HCT116 (cell line): ENCODE data around the gene GNAO1. TPM values are rescaled to one million over a fixed set of nuclear protein-coding genes. Genes with fewer than 3 reads are reported as not detected.

Experiments used
- ATAC-seq: fragments of 200-7000 bp; cut with Tn5 transposase; 2 replicates; pipeline ENCODE4 v1.9.1; 2020; ENCODE audit warnings: mild to moderate bottlenecking, moderate library complexity
- BruUV-seq: library from RNA; stranded (reverse); fragments of 400-500 nt; replicated peaks from 2 replicates; lab custom pipeline; 2021; lab: Mats Ljungman, UMichigan
- CTCF ChIA-PET: fragments of 300-600 bp; sonication (Branson Sonifier 250); formaldehyde crosslinking; loops from one replicate; lab custom pipeline; 2021; ENCODE audit warnings: antibody characterized with exemption; lab: Charles Lee
- POLR2A ChIA-PET: fragments of 300-600, 350-600 bp; sonication (Branson Sonifier 250); formaldehyde crosslinking; loops from one replicate; lab custom pipeline; 2021; ENCODE audit warnings: antibody characterized with exemption; lab: Charles Lee
- RAD21 ChIA-PET, 2 experiments: fragments of 300-600 bp; sonication (Branson Sonifier 250); formaldehyde crosslinking; loops; one replicate each; lab custom pipeline; 2023; ENCODE audit warnings: low total read pairs in 2 of 2; ENCODE audit not compliant: uncharacterized antibody in 2 of 2, unreplicated experiment in 2 of 2, low non-redundant PET in 1 of 2; lab: Charles Lee
- DNase-seq: peaks from one replicate; pipeline ENCODE4 v3.0.0-alpha.2; 2010; ENCODE audit warnings: low read depth, low spot score
- H2AFZ ChIP-seq: fragments of 200-600 bp; shearing (Covaris generic), sonication (generic); 2 replicates; pipeline ENCODE4 v1.6.1; 2017; ENCODE audit warnings: low read depth, mixed run types, mixed read lengths, antibody characterized with exemption, low read length; ENCODE audit not compliant: poor library complexity, severe bottlenecking
- H3K27ac ChIP-seq: 2 replicates; pipeline ENCODE4 v1.5.1; 2012; ENCODE audit warnings: low read depth, low read length
- H3K27me3 ChIP-seq: fragments of 200-600 bp; sonication (generic); 2 replicates; pipeline ENCODE4 v1.6.1; 2016; ENCODE audit warnings: mixed run types, low read length, mixed read lengths; ENCODE audit not compliant: insufficient read depth
- H3K36me3 ChIP-seq, 2 experiments: fragments of 200-500 bp in 1 of 2; fragments of 200-600 bp in 1 of 2; sonication (Bioruptor generic) in 1 of 2; sonication (generic) in 1 of 2; 2 replicates each; pipeline versions ENCODE4 v1.5.1 to v1.6.1; 2014 to 2016; ENCODE audit warnings: low read length in 2 of 2, inconsistent platforms in 1 of 2, mixed read lengths in 1 of 2, mixed run types in 1 of 2; ENCODE audit not compliant: insufficient read depth in 2 of 2, control insufficient read depth in 1 of 2
- H3K4me1 ChIP-seq, 2 experiments: fragments of 200-600 bp in 1 of 2; sonication (generic) in 1 of 2; 2 replicates each; pipeline versions ENCODE4 v1.5.1 to v1.6.1; 2012 to 2017; ENCODE audit warnings: low read length in 2 of 2, inconsistent platforms in 1 of 2, mild to moderate bottlenecking in 1 of 2, mixed read lengths in 1 of 2, mixed run types in 1 of 2, moderate library complexity in 1 of 2; ENCODE audit not compliant: insufficient read depth in 2 of 2, control insufficient read depth in 1 of 2
- H3K4me2 ChIP-seq: fragments of 200-600 bp; sonication (generic); 2 replicates; pipeline ENCODE4 v1.6.1; 2017; ENCODE audit warnings: mixed run types, low read length, mixed read lengths
- H3K4me3 ChIP-seq, 2 experiments: fragments of 200-600 bp in 1 of 2; sonication (generic) in 1 of 2; replicated peaks in 1 of 2; 2 replicates each; pipeline ENCODE4 v1.5.1; 2011 to 2016; ENCODE audit warnings: low read length in 2 of 2, control low read depth in 1 of 2, low read depth in 1 of 2, mild to moderate bottlenecking in 1 of 2, mixed read lengths in 1 of 2, mixed run types in 1 of 2
- H3K79me2 ChIP-seq: fragments of 200-600 bp; sonication (generic); 2 replicates; pipeline ENCODE4 v1.6.1; 2017; ENCODE audit warnings: mild to moderate bottlenecking, mixed run types, low read length, moderate library complexity, mixed read lengths; ENCODE audit not compliant: insufficient read depth
- H3K9ac ChIP-seq: fragments of 200-600 bp; sonication (generic); 2 replicates; pipeline ENCODE4 v1.6.1; 2016; ENCODE audit warnings: low read length, mixed read lengths
- H3K9me2 ChIP-seq: fragments of 200-600 bp; sonication (generic), shearing (Covaris generic); 2 replicates; pipeline ENCODE4 v1.6.1; 2017; ENCODE audit warnings: mixed run types, mild to moderate bottlenecking, moderate library complexity; ENCODE audit not compliant: insufficient read depth
- H3K9me3 ChIP-seq, 2 experiments: fragments of 200-500 bp in 1 of 2; fragments of 200-600 bp in 1 of 2; sonication (Bioruptor generic) in 1 of 2; sonication (generic) in 1 of 2; 2 replicates each; pipeline ENCODE4 v1.6.1; 2014 to 2017; ENCODE audit warnings: low read length in 2 of 2, mixed read lengths in 2 of 2, inconsistent platforms in 1 of 2, low read depth in 1 of 2, mild to moderate bottlenecking in 1 of 2, mixed run types in 1 of 2, moderate library complexity in 1 of 2; ENCODE audit not compliant: control insufficient read depth in 1 of 2, insufficient read depth in 1 of 2
- H4K20me1 ChIP-seq: fragments of 200-600 bp; sonication (generic), shearing (Covaris generic); 2 replicates; pipeline ENCODE4 v1.6.1; 2017; ENCODE audit warnings: mixed run types, mild to moderate bottlenecking, moderate library complexity; ENCODE audit not compliant: insufficient read depth
- ATF3 ChIP-seq: IDR thresholded peaks from 2 replicates; pipeline ENCODE4 v1.6.1; 2012
- CBX3 ChIP-seq: IDR thresholded peaks from 2 replicates; pipeline ENCODE4 v1.6.1; 2012; ENCODE audit warnings: low read depth
- CTCF ChIP-seq, 3 experiments: fragments of 200-600 bp in 1 of 3; sonication (generic) in 1 of 3; IDR thresholded peaks in 2 of 3; conservative IDR thresholded peaks in 1 of 3; 2 replicates each; pipeline ENCODE4 v1.5.1; 2012 to 2017; ENCODE audit warnings: low read depth in 2 of 3, low read length in 2 of 3, antibody characterized with exemption in 1 of 3, borderline replicate concordance in 1 of 3, control low read depth in 1 of 3, mild to moderate bottlenecking in 1 of 3, mixed read lengths in 1 of 3, mixed run types in 1 of 3, moderate library complexity in 1 of 3; ENCODE audit not compliant: insufficient read depth in 1 of 3
- EZH2 ChIP-seq: fragments of 200-600 bp; sonication (generic); IDR thresholded peaks from 2 replicates; pipeline ENCODE4 v1.6.1; 2017; ENCODE audit warnings: antibody characterized with exemption, mixed run types
- EZH2phosphoT487 ChIP-seq: fragments of 200-600 bp; IDR thresholded peaks from 2 replicates; pipeline ENCODE4 v1.6.1; 2018; ENCODE audit warnings: antibody characterized with exemption, borderline replicate concordance
- FOSL1 ChIP-seq: IDR thresholded peaks from 2 replicates; pipeline ENCODE4 v1.6.1; 2012; ENCODE audit warnings: low read depth
- JUND ChIP-seq: IDR thresholded peaks from 2 replicates; pipeline ENCODE4 v1.6.1; 2012
- POLR2A ChIP-seq: IDR thresholded peaks from 2 replicates; pipeline ENCODE4 v1.7.0; 2011; ENCODE audit warnings: borderline replicate concordance; ENCODE audit not compliant: insufficient read depth, insufficient read length; ENCODE audit errors: extremely low read depth
- POLR2AphosphoS5 ChIP-seq: IDR thresholded peaks from 2 replicates; pipeline ENCODE4 v1.6.1; 2011; ENCODE audit warnings: mild to moderate bottlenecking, low read depth, low read length, moderate library complexity
- RAD21 ChIP-seq: IDR thresholded peaks from 2 replicates; pipeline ENCODE4 v1.6.1; 2012; ENCODE audit warnings: low read depth, mild to moderate bottlenecking
- SP1 ChIP-seq: IDR thresholded peaks from 2 replicates; pipeline ENCODE4 v1.6.1; 2012; ENCODE audit warnings: low read depth
- SRF ChIP-seq: IDR thresholded peaks from 2 replicates; pipeline ENCODE4 v1.6.1; 2012; ENCODE audit warnings: low read depth
- TCF7L2 ChIP-seq: IDR thresholded peaks from 2 replicates; pipeline ENCODE4 v1.7.0; 2011; ENCODE audit warnings: borderline replicate concordance, inconsistent platforms; ENCODE audit not compliant: insufficient read depth, insufficient read length; ENCODE audit errors: extremely low read depth
- YY1 ChIP-seq: IDR thresholded peaks from 2 replicates; pipeline ENCODE4 v1.6.1; 2011; ENCODE audit warnings: low read length, low read depth, moderate library complexity, mild to moderate bottlenecking; ENCODE audit not compliant: insufficient replicate concordance; ENCODE audit errors: extremely low read depth
- ZNF274 ChIP-seq: fragments of 200-500 bp; sonication (Bioruptor generic); IDR thresholded peaks from 2 replicates; pipeline ENCODE4 v1.6.1; 2014; ENCODE audit warnings: mild to moderate bottlenecking, low read depth, low read length, inconsistent platforms
- intact Hi-C: fragments of 100-400 bp; cut with micrococcal nuclease; formaldehyde crosslinking; loops from 2 replicates; pipeline ENCODE4 v1.10.0; 2022
- total RNA-seq: library from RNA; stranded (reverse); gene quantifications from one replicate; pipeline ENCODE4 v1.2.1, GENCODE V29; 2021; ENCODE audit not compliant: unreplicated experiment
- TF ChIP-seq, protein P1 (sequence below): IDR thresholded peaks from 2 replicates; pipeline ENCODE4 v1.6.1; 2011; ENCODE audit warnings: mild to moderate bottlenecking, low read length, moderate library complexity; ENCODE audit not compliant: insufficient replicate concordance; ENCODE audit errors: extremely low read depth
- TF ChIP-seq, protein P2 (sequence below): IDR thresholded peaks from 2 replicates; pipeline ENCODE4 v1.6.1; 2012; ENCODE audit warnings: low read depth

Gene GNAO1
- total RNA-seq, 1 experiment from 2014 or later = 0.12 TPM

DNA sequence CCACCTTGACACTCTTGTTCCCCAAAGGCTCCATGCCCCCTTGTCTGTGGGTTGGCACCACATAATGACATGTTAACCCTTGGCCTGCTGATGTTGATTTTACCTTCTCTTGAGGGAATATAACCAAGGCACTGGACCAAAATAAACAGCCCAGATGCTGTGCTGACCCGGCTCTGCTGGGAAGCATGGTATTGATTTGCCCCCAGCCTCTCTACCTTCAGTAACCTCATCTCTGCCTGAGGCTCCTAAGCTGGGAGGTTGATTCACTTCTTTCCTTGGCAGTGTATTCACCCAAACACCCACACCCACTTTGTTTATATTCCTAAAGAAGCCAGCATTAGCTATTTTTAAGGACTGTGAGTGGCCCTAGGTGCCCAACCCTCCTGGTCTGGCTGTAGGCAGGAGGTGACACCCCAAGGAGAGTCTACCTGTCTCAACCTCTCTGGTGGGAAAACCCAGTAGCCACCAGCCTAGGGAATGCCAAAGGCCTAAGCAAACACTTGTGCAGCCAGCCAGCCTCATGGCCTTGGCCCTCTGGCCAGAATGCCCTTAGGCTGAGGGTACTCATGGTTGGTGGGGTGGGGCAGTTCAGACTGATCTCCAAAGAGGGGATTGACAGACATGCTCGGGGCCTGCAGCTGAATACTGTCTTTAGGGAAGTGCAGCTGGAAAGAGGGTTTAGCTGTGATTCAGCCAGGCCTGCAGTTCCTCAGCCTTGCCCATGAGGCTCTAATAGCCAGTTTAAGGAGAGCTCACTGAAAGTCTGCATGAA lies 42.7 kb downstream of the GNAO1 start (continued):
- no peak for TF ChIP-seq EZH2phosphoT487
- TF ChIP-seq SP1 = no peak
- no peak for TF ChIP-seq FOSL1

- Histone ChIP-seq H4K20me1 (no peaks in the 10 kb centered on the region), H3K79me2 (no peaks in the 10 kb centered on the region), H3K4me3 (no peak overlapping the region), H3K4me1 (no peaks in the 10 kb centered on the region), H3K27ac (no peak overlapping the region), H3K27me3 (peaks cover 49% of the 10 kb centered on the region; the same call in 1 of the 2 replicates), H3K9ac (no peak overlapping the region), H3K36me3 (no peaks in the 10 kb centered on the region), H3K4me2 (no peak overlapping the region), H3K9me3 (no peaks in the 10 kb centered on the region), H2AFZ (no peak overlapping the region), H3K9me2 (no peaks in the 10 kb centered on the region)
- no TSS peak for BruUV-seq
- ChIA-PET POLR2A (no interaction called here), CTCF (no interaction called here), RAD21 (no interaction called here)
- DNase-seq (no peak), ATAC-seq (no peak)
- intact Hi-C loops = no loop called here
- no peak for TF ChIP-seq SP1
- no peak for TF ChIP-seq FOSL1
- TF ChIP-seq, protein P1, sequence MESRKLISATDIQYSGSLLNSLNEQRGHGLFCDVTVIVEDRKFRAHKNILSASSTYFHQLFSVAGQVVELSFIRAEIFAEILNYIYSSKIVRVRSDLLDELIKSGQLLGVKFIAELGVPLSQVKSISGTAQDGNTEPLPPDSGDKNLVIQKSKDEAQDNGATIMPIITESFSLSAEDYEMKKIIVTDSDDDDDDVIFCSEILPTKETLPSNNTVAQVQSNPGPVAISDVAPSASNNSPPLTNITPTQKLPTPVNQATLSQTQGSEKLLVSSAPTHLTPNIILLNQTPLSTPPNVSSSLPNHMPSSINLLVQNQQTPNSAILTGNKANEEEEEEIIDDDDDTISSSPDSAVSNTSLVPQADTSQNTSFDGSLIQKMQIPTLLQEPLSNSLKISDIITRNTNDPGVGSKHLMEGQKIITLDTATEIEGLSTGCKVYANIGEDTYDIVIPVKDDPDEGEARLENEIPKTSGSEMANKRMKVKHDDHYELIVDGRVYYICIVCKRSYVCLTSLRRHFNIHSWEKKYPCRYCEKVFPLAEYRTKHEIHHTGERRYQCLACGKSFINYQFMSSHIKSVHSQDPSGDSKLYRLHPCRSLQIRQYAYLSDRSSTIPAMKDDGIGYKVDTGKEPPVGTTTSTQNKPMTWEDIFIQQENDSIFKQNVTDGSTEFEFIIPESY = no peak
- TF ChIP-seq TCF7L2 = no peak
- no peak for TF ChIP-seq CBX3
- TF ChIP-seq EZH2 = no peak
- TF ChIP-seq RAD21 = no peak
- no peak for TF ChIP-seq EZH2phosphoT487
- no peak for TF ChIP-seq ATF3
- TF ChIP-seq, protein P2, sequence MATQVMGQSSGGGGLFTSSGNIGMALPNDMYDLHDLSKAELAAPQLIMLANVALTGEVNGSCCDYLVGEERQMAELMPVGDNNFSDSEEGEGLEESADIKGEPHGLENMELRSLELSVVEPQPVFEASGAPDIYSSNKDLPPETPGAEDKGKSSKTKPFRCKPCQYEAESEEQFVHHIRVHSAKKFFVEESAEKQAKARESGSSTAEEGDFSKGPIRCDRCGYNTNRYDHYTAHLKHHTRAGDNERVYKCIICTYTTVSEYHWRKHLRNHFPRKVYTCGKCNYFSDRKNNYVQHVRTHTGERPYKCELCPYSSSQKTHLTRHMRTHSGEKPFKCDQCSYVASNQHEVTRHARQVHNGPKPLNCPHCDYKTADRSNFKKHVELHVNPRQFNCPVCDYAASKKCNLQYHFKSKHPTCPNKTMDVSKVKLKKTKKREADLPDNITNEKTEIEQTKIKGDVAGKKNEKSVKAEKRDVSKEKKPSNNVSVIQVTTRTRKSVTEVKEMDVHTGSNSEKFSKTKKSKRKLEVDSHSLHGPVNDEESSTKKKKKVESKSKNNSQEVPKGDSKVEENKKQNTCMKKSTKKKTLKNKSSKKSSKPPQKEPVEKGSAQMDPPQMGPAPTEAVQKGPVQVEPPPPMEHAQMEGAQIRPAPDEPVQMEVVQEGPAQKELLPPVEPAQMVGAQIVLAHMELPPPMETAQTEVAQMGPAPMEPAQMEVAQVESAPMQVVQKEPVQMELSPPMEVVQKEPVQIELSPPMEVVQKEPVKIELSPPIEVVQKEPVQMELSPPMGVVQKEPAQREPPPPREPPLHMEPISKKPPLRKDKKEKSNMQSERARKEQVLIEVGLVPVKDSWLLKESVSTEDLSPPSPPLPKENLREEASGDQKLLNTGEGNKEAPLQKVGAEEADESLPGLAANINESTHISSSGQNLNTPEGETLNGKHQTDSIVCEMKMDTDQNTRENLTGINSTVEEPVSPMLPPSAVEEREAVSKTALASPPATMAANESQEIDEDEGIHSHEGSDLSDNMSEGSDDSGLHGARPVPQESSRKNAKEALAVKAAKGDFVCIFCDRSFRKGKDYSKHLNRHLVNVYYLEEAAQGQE = no peak
- no peak for TF ChIP-seq POLR2AphosphoS5
- TF ChIP-seq CTCF (IDR thresholded peaks at IDR 0.05 in 2 of 3, conservative IDR thresholded peaks at IDR 0.05 in 1 of 3; ENCODE audit: borderline replicate concordance in 1 of 3, insufficient read depth in 1 of 3, low read depth in 2 of 3, low read length in 2 of 3) = no peak
- no peak for TF ChIP-seq JUND
- TF ChIP-seq YY1 = no peak
- no peak for TF ChIP-seq ZNF274
- TF ChIP-seq SRF = no peak
- no peak for TF ChIP-seq POLR2A
These were observed 43.4 kb downstream of the GNAO1 start for GRCh38 chr16:56234737-56235136.
